Osteocyte (in vitro differentiated cells): ENCODE data around the gene SPATA16. TPM values are rescaled to one million over a fixed set of nuclear protein-coding genes. Genes with fewer than 3 reads are reported as not detected.

ENCODE experiments used
- DNase-seq: peaks from one replicate; pipeline ENCODE4 v3.0.0; 2021; ENCODE audit warnings: mixed read lengths; ENCODE audit not compliant: unreplicated experiment; ENCODE audit errors: extremely low spot score
- H3K27ac Mint-ChIP-seq: one replicate; pipeline ENCODE4 v1.8.0; 2021; ENCODE audit warnings: mild to moderate bottlenecking, mixed read lengths; ENCODE audit not compliant: unreplicated experiment
- H3K27me3 Mint-ChIP-seq: one replicate; pipeline ENCODE4 v1.8.0; 2021; ENCODE audit warnings: mixed read lengths; ENCODE audit not compliant: unreplicated experiment
- H3K36me3 Mint-ChIP-seq: one replicate; pipeline ENCODE4 v1.8.0; 2021; ENCODE audit warnings: mixed read lengths; ENCODE audit not compliant: unreplicated experiment
- H3K4me1 Mint-ChIP-seq: one replicate; pipeline ENCODE4 v1.8.0; 2021; ENCODE audit warnings: mixed read lengths; ENCODE audit not compliant: unreplicated experiment
- H3K4me3 Mint-ChIP-seq: one replicate; pipeline ENCODE4 v1.8.0; 2021; ENCODE audit warnings: mild to moderate bottlenecking, moderate library complexity, mixed read lengths; ENCODE audit not compliant: unreplicated experiment
- H3K9me3 Mint-ChIP-seq: one replicate; pipeline ENCODE4 v1.8.0; 2021; ENCODE audit warnings: mixed read lengths; ENCODE audit not compliant: unreplicated experiment
- total RNA-seq: library from RNA; stranded (reverse); gene quantifications from 2 replicates; pipeline ENCODE4 v1.2.1, GENCODE V29; 2021
- TF ChIP-seq, protein P1 (sequence below): fragments of 200-600 bp; sonication (generic); IDR thresholded peaks from 2 replicates; pipeline ENCODE4 v1.5.0; 2021; ENCODE audit warnings: antibody characterized with exemption, mild to moderate bottlenecking, moderate library complexity

Gene SPATA16
- total RNA-seq, 1 donor from 2014 or later = not detected

DNA sequence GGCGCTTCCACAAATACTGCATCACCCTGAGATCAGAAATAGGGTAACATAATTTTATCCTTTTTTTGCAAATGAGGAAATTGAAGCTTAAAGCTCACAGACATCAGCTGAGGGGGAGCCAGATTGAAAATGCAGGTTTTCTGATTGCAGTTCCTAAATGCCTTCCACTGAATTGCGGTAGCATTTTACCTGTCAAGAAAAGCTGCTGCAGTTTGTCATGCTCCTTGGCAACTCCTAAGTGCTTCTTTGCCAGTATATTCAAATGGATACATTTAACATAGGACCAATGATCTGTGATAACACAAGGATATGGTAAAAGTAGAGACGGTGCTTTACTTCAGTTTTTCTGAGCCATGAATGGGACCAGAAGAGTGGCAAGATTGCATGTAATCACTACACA, 50.5 kb downstream of the SPATA16 start:
- peaks cover 20% of the 10 kb centered on the region for H3K27me3 Mint-ChIP-seq
- no peak for DNase-seq
- TF ChIP-seq, protein P1, sequence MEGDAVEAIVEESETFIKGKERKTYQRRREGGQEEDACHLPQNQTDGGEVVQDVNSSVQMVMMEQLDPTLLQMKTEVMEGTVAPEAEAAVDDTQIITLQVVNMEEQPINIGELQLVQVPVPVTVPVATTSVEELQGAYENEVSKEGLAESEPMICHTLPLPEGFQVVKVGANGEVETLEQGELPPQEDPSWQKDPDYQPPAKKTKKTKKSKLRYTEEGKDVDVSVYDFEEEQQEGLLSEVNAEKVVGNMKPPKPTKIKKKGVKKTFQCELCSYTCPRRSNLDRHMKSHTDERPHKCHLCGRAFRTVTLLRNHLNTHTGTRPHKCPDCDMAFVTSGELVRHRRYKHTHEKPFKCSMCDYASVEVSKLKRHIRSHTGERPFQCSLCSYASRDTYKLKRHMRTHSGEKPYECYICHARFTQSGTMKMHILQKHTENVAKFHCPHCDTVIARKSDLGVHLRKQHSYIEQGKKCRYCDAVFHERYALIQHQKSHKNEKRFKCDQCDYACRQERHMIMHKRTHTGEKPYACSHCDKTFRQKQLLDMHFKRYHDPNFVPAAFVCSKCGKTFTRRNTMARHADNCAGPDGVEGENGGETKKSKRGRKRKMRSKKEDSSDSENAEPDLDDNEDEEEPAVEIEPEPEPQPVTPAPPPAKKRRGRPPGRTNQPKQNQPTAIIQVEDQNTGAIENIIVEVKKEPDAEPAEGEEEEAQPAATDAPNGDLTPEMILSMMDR = no peak
- H3K4me3 Mint-ChIP-seq = no peak overlapping the region
- no peak overlapping the region for H3K27ac Mint-ChIP-seq
- peaks cover 11% of the 10 kb centered on the region for H3K9me3 Mint-ChIP-seq
- no peaks in the 10 kb centered on the region for H3K4me1 Mint-ChIP-seq
- no peaks in the 10 kb centered on the region for H3K36me3 Mint-ChIP-seq

DNA sequence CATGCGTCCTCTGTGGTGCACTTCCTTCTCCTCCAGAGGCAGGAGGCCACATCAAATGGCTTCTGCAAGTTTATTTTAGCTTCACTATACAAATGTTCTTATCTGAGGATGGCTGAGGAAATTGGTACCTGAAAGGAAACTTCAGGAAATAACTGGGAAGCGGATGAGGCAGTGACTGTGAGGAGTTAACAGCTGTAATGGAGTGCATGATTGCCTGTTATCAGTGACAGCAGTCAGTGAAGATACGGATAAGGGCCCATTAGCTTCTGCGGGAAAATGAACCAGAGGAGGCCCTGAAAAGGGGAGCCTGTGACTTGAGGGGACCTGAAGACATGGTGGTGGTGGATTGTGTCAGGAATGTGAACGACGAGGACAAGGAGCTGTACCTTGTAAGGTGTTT, 51.8 kb downstream of the SPATA16 start:
- TF ChIP-seq, protein P1 = no peak
- peaks cover 11% of the 10 kb centered on the region for H3K9me3 Mint-ChIP-seq
- H3K36me3 Mint-ChIP-seq = no peaks in the 10 kb centered on the region
- no peak for DNase-seq
- H3K27me3 Mint-ChIP-seq = peaks cover 17% of the 10 kb centered on the region
- H3K27ac Mint-ChIP-seq = no peak overlapping the region
- no peaks in the 10 kb centered on the region for H3K4me1 Mint-ChIP-seq
- H3K4me3 Mint-ChIP-seq = no peak overlapping the region

DNA sequence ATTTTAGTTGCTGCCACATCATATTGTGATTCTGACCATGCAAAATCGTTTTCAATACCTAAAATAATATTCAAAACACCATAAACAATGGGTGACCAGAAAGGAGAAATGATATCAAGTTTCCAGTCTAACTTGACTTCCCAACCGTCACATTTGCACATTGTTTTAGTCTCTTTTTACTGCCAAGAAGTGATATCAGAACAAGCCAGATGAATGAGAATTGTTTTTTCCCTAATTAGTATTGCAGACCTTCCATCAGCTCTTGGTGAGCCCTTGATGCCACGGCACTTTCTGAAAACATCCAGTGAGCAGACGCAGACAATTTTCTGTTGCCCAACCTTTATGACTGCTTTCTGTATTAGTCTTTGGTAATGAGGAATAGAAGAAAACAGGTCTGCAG, 62.5 kb downstream of the SPATA16 start:
- DNase-seq = no peak
- no peaks in the 10 kb centered on the region for H3K36me3 Mint-ChIP-seq
- TF ChIP-seq, protein P1 = no peak
- no peak overlapping the region for H3K4me3 Mint-ChIP-seq
- peaks cover 6% of the 10 kb centered on the region for H3K27me3 Mint-ChIP-seq
- no peaks in the 10 kb centered on the region for H3K4me1 Mint-ChIP-seq
- H3K27ac Mint-ChIP-seq = no peak overlapping the region
- no peaks in the 10 kb centered on the region for H3K9me3 Mint-ChIP-seq

DNA sequence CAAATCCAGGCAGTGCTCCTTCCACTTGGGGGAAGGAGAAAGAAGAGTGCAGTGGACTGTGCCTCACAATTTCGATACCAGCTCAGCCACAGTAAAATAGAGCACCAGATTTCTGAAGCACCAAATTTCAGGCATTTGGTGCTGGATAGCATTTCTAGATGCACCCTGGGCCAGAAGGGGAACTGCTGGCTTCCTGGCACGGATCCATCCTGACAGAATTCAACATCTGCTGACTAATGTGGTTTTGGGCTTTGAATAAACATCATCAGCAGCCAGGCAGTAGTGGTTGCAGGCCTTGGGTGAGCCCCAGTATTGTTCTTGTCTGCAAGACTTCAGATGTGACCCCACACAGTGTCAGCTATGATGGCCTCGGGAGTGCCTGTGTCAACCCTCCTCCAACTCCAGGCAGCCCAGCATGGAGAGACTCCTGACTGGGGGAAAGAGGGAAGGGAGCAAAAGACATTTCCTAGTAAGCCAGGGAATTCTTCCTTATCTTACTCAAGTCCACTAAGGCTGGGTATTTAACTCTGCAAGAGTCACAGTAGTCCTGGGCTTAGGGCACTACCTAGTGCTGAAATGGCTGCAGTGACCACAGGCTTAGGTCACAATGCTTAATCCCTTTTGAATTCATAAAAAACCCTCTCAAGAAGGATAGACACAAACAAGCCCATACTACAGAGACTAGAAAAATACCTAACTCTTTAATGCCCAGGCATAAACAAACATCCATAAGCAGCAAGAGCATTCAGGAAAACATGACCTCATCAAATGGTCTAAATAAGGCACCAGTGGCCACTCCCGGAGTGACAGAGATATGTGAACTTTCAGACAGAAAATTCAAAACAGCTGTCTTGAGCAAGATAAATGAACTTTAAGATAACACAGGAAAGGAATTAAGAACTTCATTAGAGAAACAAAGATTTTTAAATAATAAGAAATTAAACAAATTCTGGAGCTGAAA, 74.7 kb downstream of the SPATA16 start:
- Mint-ChIP-seq H3K36me3 (no peaks in the 10 kb centered on the region), H3K27ac (no peak overlapping the region), H3K4me1 (peaks cover 5% of the 10 kb centered on the region), H3K9me3 (peaks cover 6% of the 10 kb centered on the region), H3K4me3 (no peak overlapping the region), H3K27me3 (peaks cover 1% of the 10 kb centered on the region)
- TF ChIP-seq, protein P1 = no peak
- DNase-seq = no peak

DNA sequence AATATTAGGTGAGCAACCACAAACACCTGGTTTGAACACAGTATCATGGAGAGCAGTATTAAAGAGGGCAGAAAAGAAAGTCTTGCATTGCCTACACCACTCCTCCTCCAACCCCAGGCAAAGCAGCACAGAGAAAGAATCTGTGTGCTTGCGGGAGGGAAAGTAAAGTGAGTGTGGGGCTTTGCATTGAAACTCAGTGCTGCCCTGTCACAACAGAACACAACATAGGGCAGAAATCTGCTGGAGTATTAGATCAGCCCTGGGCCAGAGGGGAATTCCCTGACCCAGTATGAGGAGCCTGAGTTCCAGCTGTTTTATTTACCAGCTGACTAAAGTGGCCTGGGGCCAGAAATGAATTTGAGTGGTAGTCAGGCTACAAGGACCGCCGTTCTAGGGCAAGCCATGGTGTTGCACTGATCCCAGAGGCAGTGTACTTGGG, 75.5 kb downstream of the SPATA16 start:
- TF ChIP-seq, protein P1 = no peak
- Mint-ChIP-seq H3K9me3 (peaks cover 3% of the 10 kb centered on the region), H3K27ac (no peak overlapping the region), H3K36me3 (no peaks in the 10 kb centered on the region), H3K4me3 (no peak overlapping the region), H3K27me3 (peaks cover 7% of the 10 kb centered on the region), H3K4me1 (peaks cover 5% of the 10 kb centered on the region)
- DNase-seq = no peak
